Measurements from ENCODE around the gene RSL24D1.

The RSL24D1 gene

GRCh38 chr15:55196458-55197361, at the start of gene RSL24D1:
Gene RSL24D1 (minus strand): TSS chr15:55196941. CDS start chr15:55196890, 51 bp downstream.
- peak within 1 kb of the TSS; percentile 95 for H3K4me3 ChIP-seq (ENCODE audit: low read depth, low read length)
- peak; percentile 99 for DNase-seq (ENCODE audit: low read depth)
- TF ChIP-seq CTCF (IDR thresholded peaks at IDR 0.05; ENCODE audit: insufficient read depth, low read depth, low read length, missing control alignments): peak; percentile 38

GRCh38 chr15:55245059-55245458, 48.3 kb upstream of the RSL24D1 start:
- H3K4me3 ChIP-seq (ENCODE audit: low read depth, low read length): no peak overlapping the region
- no peak for DNase-seq (ENCODE audit: low read depth)
- no peak for TF ChIP-seq CTCF (IDR thresholded peaks at IDR 0.05; ENCODE audit: insufficient read depth, low read depth, low read length, missing control alignments)

- no peak overlapping the region for H3K4me3 ChIP-seq (ENCODE audit: low read depth, low read length)
- DNase-seq (ENCODE audit: low read depth): no peak
- TF ChIP-seq CTCF (IDR thresholded peaks at IDR 0.05; ENCODE audit: insufficient read depth, low read depth, low read length, missing control alignments): no peak
Measured at GRCh38 chr15:55241891-55242290, 45.1 kb upstream of the RSL24D1 start.

- TF ChIP-seq CTCF (IDR thresholded peaks at IDR 0.05; ENCODE audit: insufficient read depth, low read depth, low read length, missing control alignments): no peak
- no peak for DNase-seq (ENCODE audit: low read depth)
- no peak overlapping the region for H3K4me3 ChIP-seq (ENCODE audit: low read depth, low read length)
Measured at GRCh38 chr15:55241186-55241585, 44.4 kb upstream of the RSL24D1 start.

- DNase-seq (ENCODE audit: low read depth): no peak
- TF ChIP-seq CTCF (IDR thresholded peaks at IDR 0.05; ENCODE audit: insufficient read depth, low read depth, low read length, missing control alignments): no peak
- no peak overlapping the region for H3K4me3 ChIP-seq (ENCODE audit: low read depth, low read length)
Measured at GRCh38 chr15:55240125-55240760, 43.5 kb upstream of the RSL24D1 start.

- DNase-seq (ENCODE audit: low read depth): no peak
- no peak for TF ChIP-seq CTCF (IDR thresholded peaks at IDR 0.05; ENCODE audit: insufficient read depth, low read depth, low read length, missing control alignments)
- no peak overlapping the region for H3K4me3 ChIP-seq (ENCODE audit: low read depth, low read length)
Measured at GRCh38 chr15:55239440-55240124, 42.8 kb upstream of the RSL24D1 start.
